Subcutaneous preadipocyte (primary cell): Measurements from ENCODE around the gene NPTN. TPM values are rescaled to one million over a fixed set of nuclear protein-coding genes. Genes with fewer than 3 reads are reported as not detected.

ENCODE experiments used
- total RNA-seq: library from RNA; depleted of rRNA; stranded (reverse); fragments of >200 nt; gene quantifications from 2 replicates; pipeline ENCODE4 v1.2.3, GENCODE V29; 2012

The NPTN gene
- 63.6 and 81.5 TPM in 2 replicates for total RNA-seq

GRCh38 chr15:73633111-73633990 lies at the start of gene NPTN:
Gene NPTN (minus strand): TSS chr15:73633389. CDS start chr15:73633215, 174 bp downstream.

Other genes with a start within 250 kb of the NPTN start
- not detected in 2 replicates for gene REC114, start 190.2 kb downstream of the NPTN start, total RNA-seq
- gene CD276, start 51.0 kb upstream of the NPTN start, total RNA-seq = 143 and 169 TPM in 2 replicates
- gene INSYN1, start 120.0 kb upstream of the NPTN start, total RNA-seq = 0.59 and 0.73 TPM in 2 replicates
- gene TBC1D21, start 240.2 kb upstream of the NPTN start, total RNA-seq = not detected in 2 replicates